ENCODE results near the gene BCL6B. TPM values are rescaled to one million over a fixed set of nuclear protein-coding genes. Genes with fewer than 3 reads are reported as not detected.

The BCL6B gene
- total RNA-seq, 4 donors from 2014 or later, result 0.15 to 1.9 (median 0.67) TPM

DNA sequence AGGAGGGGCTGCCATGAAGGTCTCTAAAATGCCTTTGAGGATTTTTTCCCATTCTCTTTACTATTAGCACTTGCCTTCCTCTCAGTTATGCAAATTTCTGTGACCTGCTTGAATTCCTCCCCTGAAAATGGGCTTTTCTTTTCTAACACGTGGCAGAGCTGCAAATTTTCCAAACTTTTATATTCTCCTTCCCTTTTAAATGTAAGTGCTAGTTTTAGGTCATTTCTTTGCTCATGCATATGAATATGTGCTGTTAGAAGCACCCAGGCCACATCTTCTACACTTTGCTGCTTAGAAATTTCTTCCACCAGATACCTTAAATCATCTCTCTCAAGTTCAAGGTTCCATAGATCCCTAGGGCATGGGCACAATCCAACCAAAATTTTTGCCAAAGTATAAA lies 45.4 kb downstream of the BCL6B start:
- WGBS, 2 donors, result 19 to 27% methylated on average over 1 of the region's 1 CpG
- H3K27me3 ChIP-seq, result no peaks in the 10 kb centered on the region
- H3K4me1 ChIP-seq, result peaks cover 0 to 7% (median 0%) of the 10 kb centered on the region in 3 donors
- no peak overlapping the region for H3K27ac ChIP-seq
- intact Hi-C loops (cut with DNase I), result no loop called here
- no peak for DNase-seq
- no peak overlapping the region for H3K4me3 ChIP-seq
- peaks cover 0 to 14% (median 9%) of the 10 kb centered on the region in 3 donors for H3K9me3 ChIP-seq
- no peak for TF ChIP-seq CTCF (IDR thresholded peaks at IDR 0.05)
- no peak for TF ChIP-seq POLR2A (IDR thresholded peaks at IDR 0.05)
- H3K36me3 ChIP-seq, result no peaks in the 10 kb centered on the region

- intact Hi-C loops (cut with DNase I), result no loop called here
- no peak for DNase-seq
- Histone ChIP-seq H3K9me3 (peaks cover 0 to 14% (median 9%) of the 10 kb centered on the region in 3 donors), H3K36me3 (no peaks in the 10 kb centered on the region), H3K27ac (no peak overlapping the region), H3K4me1 (no peaks in the 10 kb centered on the region), H3K4me3 (no peak overlapping the region), H3K27me3 (no peaks in the 10 kb centered on the region)
- 82 to 83% methylated on average over 1 to 3 of the region's 3 CpGs for WGBS, 2 donors
- TF ChIP-seq CTCF (IDR thresholded peaks at IDR 0.05) (no peak), POLR2A (IDR thresholded peaks at IDR 0.05) (no peak)
These were observed 47.9 kb downstream of the BCL6B start for GRCh38 chr17:7070712-7071111.

- DNase-seq, result no peak
- TF ChIP-seq CTCF (IDR thresholded peaks at IDR 0.05) (no peak), POLR2A (IDR thresholded peaks at IDR 0.05) (no peak)
- peaks cover 0 to 14% (median 9%) of the 10 kb centered on the region in 3 donors for H3K9me3 ChIP-seq
- intact Hi-C loops (cut with DNase I), result no loop called here
- no peak overlapping the region for H3K4me3 ChIP-seq
- 79 to 100% methylated on average over 1 to 2 of the region's 2 CpGs for WGBS, 2 donors
- no peaks in the 10 kb centered on the region for H3K4me1 ChIP-seq
- H3K36me3 ChIP-seq, result no peaks in the 10 kb centered on the region
- no peak overlapping the region for H3K27ac ChIP-seq
- no peaks in the 10 kb centered on the region for H3K27me3 ChIP-seq
These were observed 49.6 kb downstream of the BCL6B start for GRCh38 chr17:7072406-7072805.

- intact Hi-C loops (cut with DNase I), result no loop called here
- no peak overlapping the region for H3K27ac ChIP-seq
- H3K9me3 ChIP-seq, result no peaks in the 10 kb centered on the region
- TF ChIP-seq CTCF (IDR thresholded peaks at IDR 0.05) (no peak), POLR2A (IDR thresholded peaks at IDR 0.05) (no peak)
- no peak overlapping the region for H3K4me3 ChIP-seq
- H3K27me3 ChIP-seq, result no peaks in the 10 kb centered on the region
- no peak for DNase-seq
- peaks cover 0 to 3% (median 0%) of the 10 kb centered on the region in 3 donors for H3K4me1 ChIP-seq
- no peaks in the 10 kb centered on the region for H3K36me3 ChIP-seq
- 87% methylated on average over 6 to 8 of the region's 14 CpGs for WGBS, 2 donors
These were observed 52.1 kb downstream of the BCL6B start for GRCh38 chr17:7074931-7075330.

DNA sequence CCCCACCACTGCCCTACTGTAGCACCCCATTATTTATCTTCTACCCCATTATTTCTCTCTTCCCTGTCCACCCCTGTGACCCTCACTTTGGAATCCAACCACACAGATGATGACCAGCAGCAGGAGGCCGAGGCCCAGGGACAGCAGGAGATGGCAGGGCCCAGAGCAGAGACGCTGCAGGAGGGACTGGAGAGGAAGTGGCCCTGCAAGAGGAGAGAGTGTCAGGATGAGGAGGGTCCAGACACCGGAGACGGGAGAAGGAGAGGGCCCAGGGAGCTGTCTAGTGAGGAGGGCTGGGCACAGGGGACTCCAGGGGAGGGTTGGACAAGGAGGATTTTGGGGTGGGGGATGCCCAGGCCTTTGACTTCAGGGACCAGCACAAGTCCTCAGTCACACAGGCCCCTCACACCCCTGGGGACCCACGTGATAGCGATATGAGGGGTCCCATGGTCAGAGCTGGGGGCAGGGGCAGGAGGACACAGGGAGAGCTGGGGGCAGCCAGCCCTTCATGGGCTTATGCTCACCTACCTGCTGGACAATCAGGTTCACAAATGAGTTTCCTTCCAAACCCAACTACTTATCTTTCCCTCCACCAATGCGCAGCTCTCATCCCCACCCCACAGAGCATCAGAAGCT lies 55.2 kb downstream of the BCL6B start:
- no peak overlapping the region for H3K27ac ChIP-seq
- WGBS, 2 donors, result 77 to 90% methylated on average over 5 to 6 of the region's 7 CpGs
- DNase-seq, result no peak
- H3K9me3 ChIP-seq, result no peaks in the 10 kb centered on the region
- TF ChIP-seq POLR2A (IDR thresholded peaks at IDR 0.05) (no peak), CTCF (IDR thresholded peaks at IDR 0.05) (no peak)
- H3K36me3 ChIP-seq, result no peaks in the 10 kb centered on the region
- H3K27me3 ChIP-seq, result no peaks in the 10 kb centered on the region
- H3K4me3 ChIP-seq, result no peak overlapping the region
- peaks cover 0 to 12% (median 0%) of the 10 kb centered on the region in 3 donors for H3K4me1 ChIP-seq
- intact Hi-C loops (cut with DNase I), result no loop called here

Data from esophagus squamous epithelium (tissue), 5 donors.